NCI-H2171 (cell line): ENCODE measurements around the gene UNC45A.

Source experiments
- DNase-seq: peaks from one replicate; lab custom pipeline; 2025; lab: John Stamatoyannopoulos, UW

UNC45A gene

DNA sequence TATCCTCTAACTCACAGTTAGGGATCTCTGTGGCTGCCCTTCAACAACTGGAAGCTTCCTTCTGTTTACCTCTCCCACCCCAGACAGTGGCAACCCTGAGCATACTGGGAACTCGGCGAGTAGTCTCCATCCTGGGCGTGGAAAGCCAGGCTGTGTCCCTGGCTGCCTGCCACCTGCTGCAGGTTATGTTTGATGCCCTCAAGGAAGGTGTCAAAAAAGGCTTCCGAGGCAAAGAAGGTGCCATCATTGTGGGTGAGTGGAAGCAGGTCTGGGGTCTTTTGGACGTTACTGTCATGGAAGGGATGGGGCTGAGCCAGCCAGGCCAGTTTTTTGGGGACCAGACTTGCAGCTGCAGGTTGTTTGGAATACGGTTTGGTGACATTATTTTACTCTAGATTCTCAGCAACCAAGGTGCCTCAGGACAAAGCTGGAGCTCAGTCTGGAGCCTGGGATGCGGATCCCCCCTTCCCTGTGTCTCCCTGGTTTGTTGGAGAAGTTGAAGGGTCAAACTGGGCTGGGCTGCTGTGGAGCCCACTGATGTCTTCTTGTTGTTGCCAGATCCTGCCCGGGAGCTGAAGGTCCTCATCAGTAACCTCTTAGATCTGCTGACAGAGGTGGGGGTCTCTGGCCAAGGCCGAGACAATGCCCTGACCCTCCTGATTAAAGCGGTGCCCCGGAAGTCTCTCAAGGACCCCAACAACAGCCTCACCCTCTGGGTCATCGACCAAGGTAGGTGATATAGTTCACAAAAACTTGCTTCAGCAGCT lies 7.5 kb downstream of the UNC45A start:
- DNase-seq, result no peak

DNA sequence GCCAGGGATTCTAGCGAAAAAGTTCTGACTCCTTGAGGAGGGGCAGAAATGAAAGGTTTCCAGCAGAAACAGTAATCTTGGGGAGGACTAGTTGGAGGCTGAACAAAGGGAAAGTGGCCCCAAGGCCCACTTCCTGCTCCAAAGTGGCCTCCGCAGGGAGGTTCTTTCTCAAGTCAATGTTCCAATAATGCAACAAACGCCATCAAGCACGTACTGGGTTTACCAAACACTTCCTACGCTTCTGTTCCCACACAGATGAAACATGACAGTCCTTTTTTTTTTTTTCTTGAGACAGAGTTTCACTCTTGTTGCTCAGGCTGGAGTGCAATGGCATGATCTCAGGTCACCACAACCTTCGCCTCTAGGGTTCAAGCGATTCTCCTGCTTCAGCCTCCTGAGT lies 10.0 kb downstream of the UNC45A start:
- DNase-seq, result no peak

DNA sequence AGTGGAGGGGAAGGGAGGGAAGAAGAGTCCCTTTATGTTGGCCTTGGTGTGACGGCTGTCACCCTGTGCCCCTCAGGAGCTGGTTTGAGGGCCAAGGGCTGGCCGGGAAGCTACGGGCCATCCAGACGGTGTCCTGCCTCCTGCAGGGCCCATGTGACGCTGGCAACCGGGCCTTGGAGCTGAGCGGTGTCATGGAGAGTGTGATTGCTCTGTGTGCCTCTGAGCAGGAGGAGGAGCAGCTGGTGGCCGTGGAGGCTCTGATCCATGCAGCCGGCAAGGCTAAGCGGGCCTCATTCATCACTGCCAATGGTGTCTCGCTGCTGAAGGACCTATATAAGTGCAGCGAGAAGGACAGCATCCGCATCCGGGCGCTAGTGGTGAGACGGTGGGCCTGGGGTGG lies 11.5 kb downstream of the UNC45A start:
- DNase-seq, result no peak

DNA sequence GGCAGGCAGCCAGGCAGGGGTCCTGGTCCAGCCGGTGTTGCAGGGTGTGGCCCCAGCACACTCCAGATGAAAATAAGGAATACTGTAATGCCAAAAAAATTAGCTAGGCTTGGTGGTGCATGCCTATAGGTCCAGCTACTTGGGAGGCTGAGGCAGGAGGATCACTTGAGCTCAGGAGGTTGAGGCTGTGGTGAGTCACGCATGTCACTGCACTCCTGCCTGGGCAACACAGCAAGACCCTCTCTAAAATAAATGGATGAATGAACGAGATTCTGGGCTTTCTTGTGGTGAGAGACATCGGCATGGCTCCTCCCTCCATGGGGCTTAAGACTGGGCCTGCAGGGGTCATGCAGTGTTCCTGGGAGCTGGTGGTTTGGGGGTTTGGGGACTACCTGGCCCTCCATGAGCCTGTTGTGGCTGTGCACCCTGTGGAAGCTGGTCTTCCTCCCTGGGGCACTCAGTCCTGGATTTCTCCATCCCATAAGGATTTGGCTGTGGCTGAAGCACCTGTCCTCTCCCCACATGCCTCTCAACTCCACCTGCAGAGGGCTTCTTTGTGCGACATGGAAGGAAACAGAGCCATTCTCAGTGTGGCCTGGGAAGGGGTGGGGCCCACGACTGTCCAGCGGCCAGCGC lies 12.0 kb downstream of the UNC45A start:
- no peak for DNase-seq

DNA sequence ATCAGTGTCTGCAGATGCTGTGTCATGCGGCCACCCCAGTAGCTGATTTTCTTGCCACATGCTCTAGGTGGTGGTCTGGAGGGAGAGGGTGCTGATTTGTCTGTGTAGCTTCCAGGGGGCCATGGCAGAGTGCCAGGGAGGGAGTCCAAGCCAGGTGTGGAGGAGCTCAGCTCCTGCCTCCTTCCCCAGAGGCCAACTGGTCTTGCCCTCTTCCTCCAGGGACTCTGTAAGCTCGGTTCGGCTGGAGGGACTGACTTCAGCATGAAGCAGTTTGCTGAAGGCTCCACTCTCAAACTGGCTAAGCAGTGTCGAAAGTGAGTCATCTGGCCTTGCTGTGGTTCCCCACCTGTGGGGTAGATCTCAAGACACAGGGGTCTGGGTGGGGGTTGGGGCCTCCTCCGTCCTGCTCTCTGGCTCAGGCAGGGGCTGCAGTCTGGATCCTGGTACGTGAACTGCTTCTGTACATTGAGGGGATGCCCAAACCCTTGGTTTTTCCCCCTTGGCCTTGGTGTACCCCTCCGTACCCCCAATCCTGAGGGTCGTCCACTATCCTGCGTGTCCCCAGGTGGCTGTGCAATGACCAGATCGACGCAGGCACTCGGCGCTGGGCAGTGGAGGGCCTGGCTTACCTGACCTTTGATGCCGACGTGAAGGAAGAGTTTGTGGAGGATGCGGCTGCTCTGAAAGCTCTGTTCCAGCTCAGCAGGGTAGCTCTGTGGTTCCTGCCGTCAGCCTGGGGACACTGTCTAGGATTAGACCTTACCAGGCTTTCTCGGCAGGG lies 12.7 kb downstream of the UNC45A start:
- DNase-seq, result no peak

DNA sequence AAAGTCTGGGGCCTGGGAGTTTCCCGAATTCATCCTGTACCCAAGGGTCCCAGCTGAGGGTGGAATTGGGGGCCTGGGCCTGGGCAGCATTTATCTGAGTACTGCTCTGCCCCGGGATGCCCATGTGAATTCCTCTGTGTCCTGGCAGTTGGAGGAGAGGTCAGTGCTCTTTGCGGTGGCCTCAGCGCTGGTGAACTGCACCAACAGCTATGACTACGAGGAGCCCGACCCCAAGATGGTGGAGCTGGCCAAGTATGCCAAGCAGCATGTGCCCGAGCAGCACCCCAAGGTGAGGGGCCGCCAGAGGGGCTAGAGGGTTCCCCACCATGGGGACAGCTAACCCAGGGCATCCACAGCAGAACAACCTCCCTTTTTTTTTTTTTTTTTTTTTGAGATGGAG lies 13.4 kb downstream of the UNC45A start:
- no peak for DNase-seq

GRCh38 chr15:90949979-90950675 lies 15.0 kb downstream of the UNC45A start:
- no peak for DNase-seq

GRCh38 chr15:90950676-90951075 lies 15.6 kb downstream of the UNC45A start:
- DNase-seq, result no peak

DNA sequence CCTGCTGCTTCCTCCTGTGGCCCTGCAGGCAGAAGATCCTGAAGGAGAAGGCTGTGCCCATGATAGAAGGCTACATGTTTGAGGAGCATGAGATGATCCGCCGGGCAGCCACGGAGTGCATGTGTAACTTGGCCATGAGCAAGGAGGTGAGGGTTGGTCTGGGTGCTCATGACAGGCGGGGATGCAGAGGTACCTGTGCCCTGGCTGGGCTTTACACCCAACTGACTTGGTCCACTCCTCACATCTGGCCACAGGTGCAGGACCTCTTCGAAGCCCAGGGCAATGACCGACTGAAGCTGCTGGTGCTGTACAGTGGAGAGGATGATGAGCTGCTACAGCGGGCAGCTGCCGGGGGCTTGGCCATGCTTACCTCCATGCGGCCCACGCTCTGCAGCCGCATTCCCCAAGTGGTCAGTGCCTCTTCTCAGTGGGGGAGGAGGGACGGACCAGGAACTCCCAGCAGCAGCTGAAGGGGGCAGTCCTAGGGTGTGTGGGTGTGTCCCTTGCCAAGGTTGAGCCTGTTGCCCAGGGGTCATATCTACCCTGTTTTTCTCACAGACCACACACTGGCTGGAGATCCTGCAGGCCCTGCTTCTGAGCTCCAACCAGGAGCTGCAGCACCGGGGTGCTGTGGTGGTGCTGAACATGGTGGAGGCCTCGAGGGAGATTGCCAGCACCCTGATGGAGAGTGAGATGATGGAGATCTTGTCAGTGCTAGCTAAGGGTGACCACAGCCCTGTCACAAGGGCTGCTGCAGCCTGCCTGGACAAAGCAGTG lies 18.0 kb downstream of the UNC45A start:
- no peak for DNase-seq

GRCh38 chr15:90953947-90954711 lies 19.0 kb downstream of the UNC45A start:
- no peak for DNase-seq

- peak; percentile 93 for DNase-seq
Measured at GRCh38 chr15:90954712-90955623, 19.9 kb downstream of the UNC45A start, which contains the start of gene RCCD1. Gene RCCD1, plus strand, starts transcription at chr15:90954884. Its CDS starts 1,851 bp downstream, at chr15:90956735.

- peak; percentile 29 for DNase-seq
Measured at GRCh38 chr15:90955624-90956273, 20.7 kb downstream of the UNC45A start.

DNA sequence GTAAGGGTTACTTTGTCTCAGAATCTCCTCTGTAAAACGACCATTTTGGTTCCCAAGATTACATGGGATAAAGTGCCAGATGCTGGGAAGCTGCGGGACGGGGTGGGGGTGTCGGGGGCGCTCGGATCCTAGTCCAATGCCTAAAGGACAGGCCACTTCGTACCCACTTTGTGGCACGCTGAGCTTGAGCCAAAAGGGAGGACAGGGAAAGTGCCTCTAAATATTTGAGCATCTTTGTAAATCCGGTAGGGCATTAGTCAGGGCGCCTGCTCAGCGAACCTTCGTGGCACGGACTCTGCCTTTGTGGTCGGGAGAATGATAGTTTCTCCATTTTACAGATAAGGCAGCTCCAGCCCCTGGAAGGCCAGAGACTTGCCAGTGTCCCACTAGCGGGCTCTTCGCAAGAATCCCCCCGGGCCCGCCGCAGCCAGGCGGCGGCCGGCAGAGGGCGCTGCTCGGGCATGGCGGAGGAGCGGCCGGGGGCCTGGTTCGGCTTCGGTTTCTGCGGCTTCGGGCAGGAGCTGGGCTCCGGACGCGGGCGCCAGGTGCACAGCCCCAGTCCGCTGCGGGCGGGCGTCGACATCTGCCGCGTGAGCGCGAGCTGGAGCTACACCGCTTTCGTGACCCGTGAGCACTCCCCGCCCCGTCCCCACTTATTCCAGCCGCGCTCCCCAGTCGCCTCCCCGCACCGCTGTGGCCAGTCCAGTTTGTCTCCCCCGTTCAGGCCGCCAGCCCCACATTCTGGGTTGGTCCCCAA lies 21.4 kb downstream of the UNC45A start:
- peak; percentile 21 for DNase-seq

GRCh38 chr15:90957031-90957790 lies 22.1 kb downstream of the UNC45A start:
- DNase-seq, result no peak

- DNase-seq, result no peak
Measured at GRCh38 chr15:90957791-90958190, 22.7 kb downstream of the UNC45A start.

- DNase-seq, result no peak
Measured at GRCh38 chr15:90959028-90959595, 24.0 kb downstream of the UNC45A start.

DNA sequence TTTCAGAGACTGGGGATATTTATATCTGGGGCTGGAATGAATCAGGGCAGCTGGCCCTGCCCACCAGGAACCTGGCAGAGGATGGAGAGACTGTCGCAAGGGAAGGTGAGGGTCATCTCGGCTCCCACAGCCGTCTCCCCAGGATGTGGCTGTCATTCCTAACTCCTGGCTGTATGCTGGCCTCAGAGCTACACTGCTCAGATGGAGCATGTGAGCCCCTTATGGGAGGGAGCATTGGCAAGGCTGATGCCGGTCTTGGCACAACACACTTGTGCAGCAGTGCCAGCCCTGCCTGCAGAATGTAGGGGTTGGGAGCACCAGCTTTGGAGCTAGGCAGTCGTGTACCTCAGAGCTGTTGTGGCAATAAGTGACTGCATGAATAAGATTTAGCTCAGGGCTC lies 24.8 kb downstream of the UNC45A start:
- no peak for DNase-seq
